ENCODE data around the gene NUDT7.

The NUDT7 gene

DNA sequence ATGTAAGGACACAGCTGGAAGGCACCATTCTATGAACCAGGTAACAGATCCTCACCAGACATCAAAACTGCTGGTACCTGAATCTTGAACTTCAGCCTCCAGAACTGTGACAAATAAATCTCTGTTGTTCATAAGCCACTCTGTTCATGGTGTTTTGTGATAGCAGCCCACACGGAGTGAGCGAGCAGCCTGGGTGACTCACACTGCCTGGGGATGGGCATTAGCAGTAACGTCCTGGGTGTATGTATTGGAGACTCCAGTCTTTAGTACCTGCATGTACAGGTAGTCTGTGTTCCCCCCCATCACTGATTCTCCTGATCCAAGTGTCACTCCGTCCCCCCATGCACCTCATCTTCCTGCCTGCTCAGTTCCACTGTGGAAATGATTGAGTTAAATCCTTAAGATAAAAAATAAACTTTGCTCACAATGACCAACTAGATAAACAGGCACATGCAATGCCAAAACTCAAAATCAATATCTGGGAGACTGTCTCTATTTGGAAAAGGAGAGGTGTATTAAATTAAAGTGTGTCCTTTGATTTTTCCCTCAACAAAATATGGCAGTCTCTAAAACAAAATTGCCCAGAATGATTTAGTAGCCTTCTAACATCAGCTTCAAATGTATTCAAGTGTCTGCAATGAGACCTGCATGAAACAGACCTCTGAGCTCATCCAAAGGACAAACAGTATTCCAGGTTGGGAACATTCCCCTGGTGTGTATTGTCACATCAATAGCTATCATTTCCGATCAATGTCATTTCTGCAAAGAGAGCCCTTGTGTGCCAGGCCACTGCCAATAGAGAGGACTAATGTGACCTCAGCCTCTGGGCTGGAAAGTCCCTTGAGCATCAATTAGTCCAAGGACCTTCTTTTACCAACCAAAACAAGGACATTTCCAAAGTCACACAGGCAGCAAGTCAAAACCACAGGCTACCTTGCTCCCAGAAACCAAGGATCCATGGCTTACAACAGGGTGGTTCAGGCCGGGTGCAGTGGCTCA, 53.9 kb downstream of the NUDT7 start:
- H3K27ac ChIP-seq (ENCODE audit: low read length), result no peak overlapping the region
- no peaks in the 10 kb centered on the region for H3K27me3 ChIP-seq (ENCODE audit: control insufficient read depth in 1 of 2, insufficient read depth in 2 of 2, low read length in 2 of 2)
- H3K9me3 ChIP-seq (ENCODE audit: control insufficient read depth in 2 of 2, low read length in 2 of 2), result no peaks in the 10 kb centered on the region
- H3K4me1 ChIP-seq (ENCODE audit: control insufficient read depth, insufficient read depth, low read length), result no peaks in the 10 kb centered on the region
- no peaks in the 10 kb centered on the region for H3K36me3 ChIP-seq (ENCODE audit: control insufficient read depth in 2 of 2, insufficient read depth in 2 of 2, low read length in 2 of 2)
- no peak overlapping the region for H3K9ac ChIP-seq (ENCODE audit: low read length in 2 of 2)
- no peak overlapping the region for H3K4me3 ChIP-seq (ENCODE audit: low read length in 2 of 2)

DNA sequence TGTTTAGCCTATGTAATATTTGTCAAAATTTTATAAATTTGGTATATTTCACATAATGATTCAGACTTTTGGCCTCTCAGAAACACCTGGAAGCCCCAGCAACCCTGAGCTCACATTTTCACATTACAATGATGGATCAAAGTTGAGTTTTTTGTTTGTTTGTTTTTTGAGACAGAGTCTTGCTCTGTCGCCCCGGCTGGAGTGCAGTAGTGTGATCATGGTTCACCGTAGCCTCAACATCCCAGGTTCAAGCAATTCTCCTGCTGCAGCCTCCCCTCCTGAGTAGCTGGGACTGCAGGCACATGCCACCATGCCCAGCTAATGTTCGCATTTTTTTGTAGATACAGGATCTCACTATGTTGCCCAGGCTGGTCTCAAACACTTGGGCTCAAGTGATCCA, 55.4 kb downstream of the NUDT7 start:
- H3K27me3 ChIP-seq (ENCODE audit: control insufficient read depth in 1 of 2, insufficient read depth in 2 of 2, low read length in 2 of 2), result no peaks in the 10 kb centered on the region
- H3K4me3 ChIP-seq (ENCODE audit: low read length in 2 of 2), result no peak overlapping the region
- no peaks in the 10 kb centered on the region for H3K9me3 ChIP-seq (ENCODE audit: control insufficient read depth in 2 of 2, low read length in 2 of 2)
- H3K36me3 ChIP-seq (ENCODE audit: control insufficient read depth in 2 of 2, insufficient read depth in 2 of 2, low read length in 2 of 2), result no peaks in the 10 kb centered on the region
- H3K9ac ChIP-seq (ENCODE audit: low read length in 2 of 2), result no peak overlapping the region
- H3K4me1 ChIP-seq (ENCODE audit: control insufficient read depth, insufficient read depth, low read length), result no peaks in the 10 kb centered on the region
- no peak overlapping the region for H3K27ac ChIP-seq (ENCODE audit: low read length)

DNA sequence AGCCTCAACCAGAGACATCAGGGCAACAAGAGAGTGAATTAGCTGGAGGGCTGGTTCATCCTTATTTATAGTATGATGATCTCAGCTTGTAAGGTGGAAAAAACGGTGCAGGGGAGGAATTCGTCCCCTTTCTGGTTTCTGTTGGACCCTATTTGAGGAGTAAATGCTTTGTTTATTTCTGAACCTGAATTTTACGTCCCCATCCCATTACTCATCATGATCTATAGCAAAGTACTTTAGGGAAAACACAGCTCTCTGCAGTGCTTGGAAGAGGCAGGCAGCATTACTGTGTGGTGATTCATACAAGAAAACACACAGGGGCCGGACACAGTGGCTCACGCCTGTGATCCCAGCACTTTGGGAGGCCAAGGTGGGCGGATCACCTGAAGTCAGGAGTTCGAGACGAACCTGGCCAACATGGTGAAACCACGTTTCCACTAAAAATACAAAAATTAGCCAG, 58.1 kb downstream of the NUDT7 start:
- Histone ChIP-seq H3K4me1 (ENCODE audit: control insufficient read depth, insufficient read depth, low read length) (no peaks in the 10 kb centered on the region), H3K4me3 (ENCODE audit: low read length in 2 of 2) (no peak overlapping the region), H3K27ac (ENCODE audit: low read length) (no peak overlapping the region), H3K9ac (ENCODE audit: low read length in 2 of 2) (no peak overlapping the region), H3K36me3 (ENCODE audit: control insufficient read depth in 2 of 2, insufficient read depth in 2 of 2, low read length in 2 of 2) (no peaks in the 10 kb centered on the region), H3K27me3 (ENCODE audit: control insufficient read depth in 1 of 2, insufficient read depth in 2 of 2, low read length in 2 of 2) (no peaks in the 10 kb centered on the region), H3K9me3 (ENCODE audit: control insufficient read depth in 2 of 2, low read length in 2 of 2) (no peaks in the 10 kb centered on the region)

DNA sequence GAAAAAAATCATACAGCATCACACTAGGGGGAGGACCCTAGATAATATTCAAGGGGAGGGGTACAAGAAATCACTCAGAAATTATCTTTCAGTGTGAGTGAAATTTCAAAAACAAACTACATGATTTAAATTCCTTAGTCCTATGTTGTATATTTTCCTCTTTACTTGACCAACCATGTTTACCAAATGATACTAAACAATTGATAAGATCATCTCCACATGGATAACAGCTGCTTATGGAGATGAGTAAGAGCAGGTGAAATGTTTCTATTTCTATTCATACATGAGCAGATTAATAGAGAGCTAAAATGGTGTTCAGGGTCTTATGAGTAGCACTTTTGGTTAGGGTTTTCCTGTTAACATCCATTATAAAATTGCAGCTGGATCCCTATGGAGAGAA, 58.8 kb downstream of the NUDT7 start:
- Histone ChIP-seq H3K36me3 (ENCODE audit: control insufficient read depth in 2 of 2, insufficient read depth in 2 of 2, low read length in 2 of 2) (no peaks in the 10 kb centered on the region), H3K27ac (ENCODE audit: low read length) (no peak overlapping the region), H3K9ac (ENCODE audit: low read length in 2 of 2) (no peak overlapping the region), H3K27me3 (ENCODE audit: control insufficient read depth in 1 of 2, insufficient read depth in 2 of 2, low read length in 2 of 2) (peaks cover 0 to 3% of the 10 kb centered on the region in 2 donors), H3K4me3 (ENCODE audit: low read length in 2 of 2) (no peak overlapping the region), H3K4me1 (ENCODE audit: control insufficient read depth, insufficient read depth, low read length) (no peaks in the 10 kb centered on the region), H3K9me3 (ENCODE audit: control insufficient read depth in 2 of 2, low read length in 2 of 2) (no peaks in the 10 kb centered on the region)

DNA sequence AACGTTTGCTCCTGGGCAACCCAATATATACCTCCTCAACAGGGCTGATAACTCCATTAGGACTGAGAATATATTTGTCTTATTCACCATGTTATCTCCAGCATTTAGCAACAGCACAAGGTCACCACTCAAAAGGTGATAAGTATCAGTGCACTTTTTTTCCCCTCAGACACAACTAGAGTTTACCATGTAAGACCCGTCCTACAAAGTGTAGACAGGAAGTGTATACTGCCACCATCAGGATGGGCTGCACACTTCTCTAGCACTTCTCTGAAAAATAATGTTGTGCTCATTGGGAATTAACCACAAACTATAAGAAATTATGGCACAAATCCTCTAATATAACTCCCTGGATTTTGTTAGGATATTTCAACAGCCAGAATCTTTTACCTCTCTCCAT, 60.4 kb downstream of the NUDT7 start:
- H3K4me3 ChIP-seq (ENCODE audit: low read length in 2 of 2), result no peak overlapping the region
- no peak overlapping the region for H3K27ac ChIP-seq (ENCODE audit: low read length)
- no peaks in the 10 kb centered on the region for H3K9me3 ChIP-seq (ENCODE audit: control insufficient read depth in 2 of 2, low read length in 2 of 2)
- no peaks in the 10 kb centered on the region for H3K4me1 ChIP-seq (ENCODE audit: control insufficient read depth, insufficient read depth, low read length)
- H3K9ac ChIP-seq (ENCODE audit: low read length in 2 of 2), result no peak overlapping the region
- no peaks in the 10 kb centered on the region for H3K36me3 ChIP-seq (ENCODE audit: control insufficient read depth in 2 of 2, insufficient read depth in 2 of 2, low read length in 2 of 2)
- H3K27me3 ChIP-seq (ENCODE audit: control insufficient read depth in 1 of 2, insufficient read depth in 2 of 2, low read length in 2 of 2), result peaks cover 1 to 7% of the 10 kb centered on the region in 2 donors

DNA sequence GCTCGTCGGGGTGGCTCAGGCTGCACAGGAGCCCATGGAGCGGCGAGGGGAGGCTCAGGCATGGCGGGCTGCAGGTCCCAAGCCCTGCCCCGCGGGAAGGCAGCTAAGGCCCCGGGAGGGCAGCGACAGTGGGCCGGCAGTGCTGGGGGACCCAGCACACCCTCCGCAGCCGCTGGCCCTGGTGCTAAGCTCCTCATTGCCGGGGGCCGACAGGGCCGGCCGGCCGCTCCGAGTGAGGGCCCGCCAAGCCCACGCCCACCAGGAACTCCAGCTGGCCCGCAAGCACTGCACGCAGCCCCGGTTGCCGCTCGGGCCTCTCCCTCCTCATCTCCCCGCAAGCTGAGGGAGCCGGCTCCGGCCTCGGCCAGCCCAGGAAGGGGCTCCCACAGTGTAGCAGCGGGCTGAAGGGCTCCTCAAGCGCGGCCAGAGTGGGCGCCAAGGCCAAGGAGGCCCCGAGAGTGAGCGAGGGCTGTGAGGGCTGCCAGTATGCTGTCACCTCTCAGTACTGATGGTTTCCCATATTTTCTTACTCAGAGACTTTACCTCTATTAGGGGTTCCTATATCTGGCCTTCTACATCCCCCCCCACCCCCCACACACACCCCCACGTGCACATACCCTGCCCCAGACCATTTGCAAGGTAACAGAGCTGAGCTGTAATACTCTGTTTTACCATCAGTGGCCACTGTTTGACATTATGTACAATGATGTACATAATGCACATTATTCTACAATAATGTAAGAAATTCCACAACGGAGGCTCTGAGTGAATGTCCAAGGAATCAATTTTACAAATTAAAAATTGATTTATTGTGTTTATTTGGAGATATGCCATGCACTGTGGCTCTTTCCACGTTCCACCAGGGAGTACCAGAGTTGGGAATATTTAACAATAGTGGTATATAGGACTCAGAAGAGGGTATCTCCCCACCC, 62.4 kb downstream of the NUDT7 start:
- no peak overlapping the region for H3K27ac ChIP-seq (ENCODE audit: low read length)
- H3K9ac ChIP-seq (ENCODE audit: low read length in 2 of 2), result no peak overlapping the region
- no peaks in the 10 kb centered on the region for H3K36me3 ChIP-seq (ENCODE audit: control insufficient read depth in 2 of 2, insufficient read depth in 2 of 2, low read length in 2 of 2)
- peaks cover 16 to 19% of the 10 kb centered on the region in 2 donors for H3K27me3 ChIP-seq (ENCODE audit: control insufficient read depth in 1 of 2, insufficient read depth in 2 of 2, low read length in 2 of 2)
- H3K4me1 ChIP-seq (ENCODE audit: control insufficient read depth, insufficient read depth, low read length), result peaks cover 10% of the 10 kb centered on the region
- H3K9me3 ChIP-seq (ENCODE audit: control insufficient read depth in 2 of 2, low read length in 2 of 2), result no peaks in the 10 kb centered on the region
- no peak overlapping the region for H3K4me3 ChIP-seq (ENCODE audit: low read length in 2 of 2)

DNA sequence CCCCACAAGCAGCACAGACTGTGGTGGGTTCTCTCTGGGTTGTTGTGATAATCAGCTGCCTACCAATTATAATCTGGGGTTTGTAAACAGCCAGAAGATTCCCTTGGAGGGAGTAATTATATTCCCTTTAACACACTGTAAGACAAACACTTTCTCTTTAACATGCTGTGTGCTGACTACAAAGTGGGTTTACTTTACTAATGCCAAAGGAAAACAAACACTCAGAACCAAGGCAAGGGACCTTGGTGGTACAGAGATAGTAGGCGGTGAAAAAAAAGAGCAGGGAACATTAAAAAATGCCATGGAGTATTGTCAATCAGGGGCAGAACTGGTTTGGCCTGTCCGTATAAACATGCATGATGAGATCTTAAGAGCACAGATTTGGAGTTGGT, 63.1 kb downstream of the NUDT7 start:
- Histone ChIP-seq H3K36me3 (ENCODE audit: control insufficient read depth in 2 of 2, insufficient read depth in 2 of 2, low read length in 2 of 2) (no peaks in the 10 kb centered on the region), H3K4me3 (ENCODE audit: low read length in 2 of 2) (no peak overlapping the region), H3K9ac (ENCODE audit: low read length in 2 of 2) (no peak overlapping the region), H3K4me1 (ENCODE audit: control insufficient read depth, insufficient read depth, low read length) (peaks cover 10% of the 10 kb centered on the region), H3K9me3 (ENCODE audit: control insufficient read depth in 2 of 2, low read length in 2 of 2) (no peaks in the 10 kb centered on the region), H3K27ac (ENCODE audit: low read length) (no peak overlapping the region), H3K27me3 (ENCODE audit: control insufficient read depth in 1 of 2, insufficient read depth in 2 of 2, low read length in 2 of 2) (peaks cover 22 to 25% of the 10 kb centered on the region in 2 donors)

DNA sequence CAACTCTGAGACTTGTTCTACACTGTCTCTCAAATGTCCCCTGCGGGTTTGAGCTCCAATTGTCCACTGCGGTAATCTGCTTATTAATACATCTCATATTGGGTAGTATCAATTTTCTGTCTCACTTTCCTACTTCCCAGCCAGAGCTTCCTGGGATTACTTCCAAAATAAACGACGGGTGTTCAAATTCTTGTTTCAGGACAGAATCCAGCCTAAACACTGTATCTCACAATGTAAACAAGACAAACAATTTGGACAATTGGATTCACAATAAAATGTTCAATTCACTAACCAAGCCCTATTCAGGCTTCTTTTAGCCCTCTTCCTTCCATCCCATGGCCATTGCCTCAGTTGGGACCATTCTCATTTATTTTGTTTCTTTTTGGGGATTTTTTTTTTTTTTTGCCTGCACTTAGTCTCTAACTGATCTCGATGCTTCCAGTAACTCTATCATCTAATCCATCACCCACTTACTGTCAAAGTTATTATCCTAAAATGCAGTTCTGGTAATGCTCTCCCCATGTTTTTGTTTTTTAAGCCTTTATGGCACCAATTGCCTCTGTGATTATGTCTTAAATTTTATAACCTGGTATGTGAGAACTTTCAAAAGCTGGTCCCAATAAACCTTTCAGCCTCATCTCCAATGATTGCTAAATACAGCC, 64.0 kb downstream of the NUDT7 start:
- Histone ChIP-seq H3K27me3 (ENCODE audit: control insufficient read depth in 1 of 2, insufficient read depth in 2 of 2, low read length in 2 of 2) (peaks cover 22 to 25% of the 10 kb centered on the region in 2 donors), H3K4me3 (ENCODE audit: low read length in 2 of 2) (no peak overlapping the region)

DNA sequence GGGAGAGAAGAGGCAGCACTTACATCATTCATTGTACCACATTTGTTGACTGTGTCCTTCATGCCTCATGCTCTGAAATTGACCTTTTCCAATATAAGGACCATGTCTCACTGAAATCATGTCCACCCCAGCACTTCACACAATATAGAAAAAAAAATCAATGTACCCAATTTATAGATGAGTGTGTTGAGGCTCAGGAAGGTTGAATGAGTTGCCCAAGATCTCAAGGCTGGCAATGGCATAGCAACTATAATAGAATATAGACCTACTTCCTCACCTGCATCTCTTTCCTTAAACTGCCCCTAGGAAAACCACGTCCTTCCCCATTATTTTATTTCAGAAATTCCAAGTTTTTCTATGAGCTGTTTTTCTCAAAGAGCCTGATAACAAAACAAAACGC, 65.1 kb downstream of the NUDT7 start:
- no peak overlapping the region for H3K9ac ChIP-seq (ENCODE audit: low read length in 2 of 2)
- H3K27ac ChIP-seq (ENCODE audit: low read length), result no peak overlapping the region
- peaks cover 22 to 28% of the 10 kb centered on the region in 2 donors for H3K27me3 ChIP-seq (ENCODE audit: control insufficient read depth in 1 of 2, insufficient read depth in 2 of 2, low read length in 2 of 2)
- no peaks in the 10 kb centered on the region for H3K36me3 ChIP-seq (ENCODE audit: control insufficient read depth in 2 of 2, insufficient read depth in 2 of 2, low read length in 2 of 2)
- H3K4me3 ChIP-seq (ENCODE audit: low read length in 2 of 2), result no peak overlapping the region
- H3K9me3 ChIP-seq (ENCODE audit: control insufficient read depth in 2 of 2, low read length in 2 of 2), result no peaks in the 10 kb centered on the region
- H3K4me1 ChIP-seq (ENCODE audit: control insufficient read depth, insufficient read depth, low read length), result peaks cover 10% of the 10 kb centered on the region

More for the DNA sequence above, 64.0 kb downstream of the NUDT7 start:
- H3K9ac ChIP-seq (ENCODE audit: low read length in 2 of 2), result no peak overlapping the region
- peaks cover 10% of the 10 kb centered on the region for H3K4me1 ChIP-seq (ENCODE audit: control insufficient read depth, insufficient read depth, low read length)
- H3K36me3 ChIP-seq (ENCODE audit: control insufficient read depth in 2 of 2, insufficient read depth in 2 of 2, low read length in 2 of 2), result no peaks in the 10 kb centered on the region
- no peak overlapping the region for H3K27ac ChIP-seq (ENCODE audit: low read length)
- no peaks in the 10 kb centered on the region for H3K9me3 ChIP-seq (ENCODE audit: control insufficient read depth in 2 of 2, low read length in 2 of 2)

Measured in stomach smooth muscle (tissue), 2 donors.